ENCODE data around the gene TPRG1L.
A peak's percentile ranks its signal among the peaks of the same experiment; 100 is the strongest.
"Not testable (repeated sequence)": the region's sequence is repeated elsewhere in the genome, so short reads cannot be mapped to it uniquely, and the experiment has no call there.

TPRG1L gene

GRCh38 chr1:3624200-3625136, at the start of gene TPRG1L:
TPRG1L (plus strand) TSS chr1:3625015; CDS start chr1:3625073, 58 bp downstream.
- peak; percentile 97 for DNase-seq

- DNase-seq: not testable (repeated sequence)
Measured at GRCh38 chr1:3575515-3575914, 49.3 kb upstream of the TPRG1L start.

GRCh38 chr1:3575993-3576392, 48.8 kb upstream of the TPRG1L start:
- DNase-seq: no peak

- no peak for DNase-seq
Measured at GRCh38 chr1:3577300-3577699, 47.5 kb upstream of the TPRG1L start.

- no peak for DNase-seq
Measured at GRCh38 chr1:3577711-3578432, 46.9 kb upstream of the TPRG1L start.

GRCh38 chr1:3578433-3578805, 46.4 kb upstream of the TPRG1L start:
- no peak for DNase-seq

GRCh38 chr1:3578906-3579305, 45.9 kb upstream of the TPRG1L start:
- DNase-seq: no peak

GRCh38 chr1:3579626-3580025, 45.2 kb upstream of the TPRG1L start:
- no peak for DNase-seq

GRCh38 chr1:3580231-3580630, 44.6 kb upstream of the TPRG1L start:
- no peak for DNase-seq

- no peak for DNase-seq
Measured at GRCh38 chr1:3581296-3582036, 43.3 kb upstream of the TPRG1L start.

- DNase-seq: not testable (repeated sequence)
Measured at GRCh38 chr1:3583751-3584150, 41.1 kb upstream of the TPRG1L start.

GRCh38 chr1:3584915-3585314, 39.9 kb upstream of the TPRG1L start:
- peak; percentile 30 to 36 for DNase-seq

GRCh38 chr1:3585353-3585868, 39.4 kb upstream of the TPRG1L start:
- DNase-seq: not testable (repeated sequence)

- no peak for DNase-seq
Measured at GRCh38 chr1:3585940-3586568, 38.8 kb upstream of the TPRG1L start.

- DNase-seq: no peak
Measured at GRCh38 chr1:3586986-3587759, 37.6 kb upstream of the TPRG1L start.

GRCh38 chr1:3588395-3588794, 36.4 kb upstream of the TPRG1L start:
- no peak for DNase-seq

- no peak for DNase-seq
Measured at GRCh38 chr1:3590139-3590763, 34.6 kb upstream of the TPRG1L start.

- DNase-seq: no peak
Measured at GRCh38 chr1:3590951-3591865, 33.6 kb upstream of the TPRG1L start.

GRCh38 chr1:3593334-3593733, 31.5 kb upstream of the TPRG1L start:
- no peak for DNase-seq

GRCh38 chr1:3593745-3594144, 31.1 kb upstream of the TPRG1L start:
- DNase-seq: no peak
